D721Med (cell line): ENCODE results near the gene PHLDA3.

Experiments used
- DNase-seq: peaks from one replicate; pipeline ENCODE4 v3.0.0; 2011; ENCODE audit warnings: low spot score; ENCODE audit not compliant: insufficient read length
- FAIRE-seq: peaks from 2 replicates; lab custom pipeline; 2011; peaks lifted over from hg19 to GRCh38; lab: Jason Lieb, UNC
- TF ChIP-seq, protein P1 (sequence below): IDR thresholded peaks from 2 replicates; pipeline ENCODE4 v1.5.1; 2012; ENCODE audit warnings: mild to moderate bottlenecking, control low read depth; ENCODE audit not compliant: insufficient read depth; ENCODE audit errors: missing control alignments

Gene PHLDA3

DNA sequence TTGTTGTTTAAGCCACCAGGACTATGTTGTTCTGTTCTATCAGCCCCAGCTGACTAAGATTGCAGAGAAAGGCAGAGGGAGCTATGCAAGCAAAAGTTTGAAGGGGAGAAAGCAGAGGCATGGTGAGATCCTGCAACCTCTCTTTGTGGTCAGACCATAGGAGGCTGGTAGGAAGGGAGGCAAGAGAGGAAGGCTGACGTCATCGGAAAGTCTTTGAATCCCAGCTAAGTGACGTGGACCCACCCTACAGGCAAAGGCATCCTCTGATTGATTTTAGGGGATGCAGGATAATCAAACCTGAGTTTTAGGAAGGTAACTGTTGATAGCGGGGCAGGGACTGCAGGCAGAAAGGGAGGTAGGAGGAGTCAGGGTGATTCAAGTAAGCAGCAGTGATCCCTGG lies 24.2 kb downstream of the PHLDA3 start:
- DNase-seq, result no peak
- no peak for FAIRE-seq
- TF ChIP-seq, protein P1, sequence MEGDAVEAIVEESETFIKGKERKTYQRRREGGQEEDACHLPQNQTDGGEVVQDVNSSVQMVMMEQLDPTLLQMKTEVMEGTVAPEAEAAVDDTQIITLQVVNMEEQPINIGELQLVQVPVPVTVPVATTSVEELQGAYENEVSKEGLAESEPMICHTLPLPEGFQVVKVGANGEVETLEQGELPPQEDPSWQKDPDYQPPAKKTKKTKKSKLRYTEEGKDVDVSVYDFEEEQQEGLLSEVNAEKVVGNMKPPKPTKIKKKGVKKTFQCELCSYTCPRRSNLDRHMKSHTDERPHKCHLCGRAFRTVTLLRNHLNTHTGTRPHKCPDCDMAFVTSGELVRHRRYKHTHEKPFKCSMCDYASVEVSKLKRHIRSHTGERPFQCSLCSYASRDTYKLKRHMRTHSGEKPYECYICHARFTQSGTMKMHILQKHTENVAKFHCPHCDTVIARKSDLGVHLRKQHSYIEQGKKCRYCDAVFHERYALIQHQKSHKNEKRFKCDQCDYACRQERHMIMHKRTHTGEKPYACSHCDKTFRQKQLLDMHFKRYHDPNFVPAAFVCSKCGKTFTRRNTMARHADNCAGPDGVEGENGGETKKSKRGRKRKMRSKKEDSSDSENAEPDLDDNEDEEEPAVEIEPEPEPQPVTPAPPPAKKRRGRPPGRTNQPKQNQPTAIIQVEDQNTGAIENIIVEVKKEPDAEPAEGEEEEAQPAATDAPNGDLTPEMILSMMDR, result no peak

DNA sequence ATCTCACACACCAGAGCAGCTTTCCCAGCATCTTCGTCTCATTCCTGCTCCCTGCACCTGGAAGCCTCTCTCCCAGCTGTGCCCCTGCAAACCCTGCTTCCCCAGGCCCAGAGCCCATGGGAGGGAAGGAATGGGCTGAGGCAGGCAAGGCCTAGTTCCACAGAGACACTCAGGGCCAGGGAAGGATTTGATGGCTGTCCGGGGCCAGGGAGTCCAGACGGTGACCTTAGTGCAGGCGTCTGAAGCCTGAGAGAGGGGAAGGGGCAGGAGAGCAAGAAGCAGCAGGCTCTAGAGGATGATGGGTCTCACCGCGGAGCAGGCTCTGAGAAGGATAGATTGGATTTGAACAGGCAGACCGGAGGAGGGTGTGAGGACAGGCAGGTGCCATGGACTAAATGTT lies 25.2 kb downstream of the PHLDA3 start:
- DNase-seq (no peak), FAIRE-seq (no peak)
- TF ChIP-seq, protein P1, result no peak

DNA sequence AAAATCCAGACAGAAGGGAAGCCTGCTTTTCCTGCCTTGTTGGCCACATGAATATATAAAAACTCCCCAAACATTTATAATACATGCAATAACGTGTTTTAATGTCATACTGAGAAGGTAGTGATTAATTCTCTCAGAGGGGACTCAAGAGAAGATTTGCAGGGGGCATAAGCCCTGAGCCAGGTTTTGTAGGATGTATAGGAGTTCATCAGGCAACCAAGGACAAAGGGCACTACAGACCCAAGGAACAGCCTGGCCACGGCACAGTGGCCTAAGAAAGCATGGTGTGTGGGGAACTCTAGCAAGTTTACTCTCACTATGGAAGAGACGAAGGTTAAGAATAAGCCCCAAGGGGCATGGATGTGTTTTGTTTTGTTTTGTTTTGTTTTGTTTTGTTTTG lies 32.0 kb downstream of the PHLDA3 start:
- TF ChIP-seq, protein P1, result no peak
- FAIRE-seq, result no peak
- no peak for DNase-seq

DNA sequence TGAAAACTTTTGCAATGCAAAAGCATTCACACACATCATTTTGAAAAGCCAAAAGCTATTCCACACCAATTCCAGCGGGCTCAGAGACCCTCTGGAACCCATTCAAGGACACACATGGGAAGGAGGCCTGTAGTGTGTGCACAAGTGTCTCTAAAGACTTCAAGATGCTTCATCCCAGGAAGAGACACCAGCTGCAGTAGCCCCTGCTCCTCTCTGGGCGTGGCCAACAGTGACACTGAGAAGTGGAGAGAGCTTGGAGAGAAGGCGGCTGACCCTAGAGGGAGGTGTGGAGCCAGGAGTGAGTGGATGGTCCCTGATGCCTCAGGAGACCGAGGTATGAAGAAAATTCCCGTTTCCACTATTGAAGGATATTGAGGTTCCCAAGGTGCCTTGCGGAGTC lies 32.6 kb downstream of the PHLDA3 start:
- DNase-seq, result no peak
- no peak for FAIRE-seq
- TF ChIP-seq, protein P1, result no peak

DNA sequence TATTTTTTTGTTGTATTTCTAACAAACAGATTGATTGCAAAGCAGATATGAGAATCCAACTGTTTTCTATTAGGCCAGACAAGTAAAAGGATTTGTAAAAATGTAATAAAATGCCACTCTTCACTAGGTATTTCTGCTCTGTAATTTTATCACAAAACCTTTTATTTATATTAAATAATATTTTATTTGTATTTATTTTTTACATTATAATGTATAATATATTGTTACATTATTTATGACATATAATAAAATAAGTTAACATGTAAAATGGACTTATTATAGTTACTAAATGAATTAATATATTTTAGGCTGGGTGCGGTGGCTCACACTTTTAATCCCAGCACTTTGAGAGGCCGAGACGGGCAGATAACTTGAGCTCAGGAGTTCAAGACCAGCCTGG lies 34.7 kb downstream of the PHLDA3 start:
- FAIRE-seq (no peak), DNase-seq (no peak)
- TF ChIP-seq, protein P1, result no peak

DNA sequence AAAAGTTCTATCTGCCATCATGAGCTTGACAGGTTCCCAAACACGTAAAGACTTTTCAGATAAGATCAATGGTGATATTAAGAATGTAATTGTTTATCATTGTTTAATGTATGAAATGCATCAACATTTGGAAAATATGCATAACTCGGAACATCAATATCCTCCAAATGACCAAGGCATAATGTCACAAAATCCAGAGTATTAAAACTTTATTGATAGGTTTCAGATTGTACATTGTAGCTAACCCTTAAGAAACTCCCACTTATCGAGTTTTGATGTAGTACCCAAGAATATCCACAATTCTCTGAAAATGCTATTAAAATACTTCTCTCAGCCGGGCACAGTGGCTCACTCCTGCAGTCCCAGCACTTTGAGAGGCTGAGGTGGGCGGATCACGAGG lies 35.4 kb downstream of the PHLDA3 start:
- no peak for FAIRE-seq
- DNase-seq, result no peak
- TF ChIP-seq, protein P1, result no peak

DNA sequence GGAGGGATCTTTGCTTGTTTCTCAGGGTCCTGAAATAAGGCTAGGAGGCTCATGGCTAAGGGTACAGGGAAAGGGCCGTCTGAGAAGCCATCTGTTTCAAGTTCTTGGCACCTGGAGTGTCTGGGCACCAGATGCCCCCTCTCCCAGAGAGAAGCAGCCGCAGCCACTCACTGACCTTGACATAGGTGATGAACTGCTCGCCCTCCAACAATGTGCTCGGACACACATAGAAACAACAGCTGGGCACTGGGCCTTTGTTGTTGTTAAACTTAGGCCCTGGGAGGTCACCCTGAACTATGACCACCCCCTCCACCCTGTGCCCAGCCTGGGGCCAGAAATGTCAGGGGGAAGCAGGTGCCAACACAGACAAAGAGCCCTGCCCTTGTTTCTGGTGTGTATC lies 38.2 kb downstream of the PHLDA3 start:
- TF ChIP-seq, protein P1, result no peak
- DNase-seq (no peak), FAIRE-seq (no peak)
